Left renal cortex interstitium (tissue), 4 donors: Measurements from ENCODE around the gene AGRN. TPM values are rescaled to one million over a fixed set of nuclear protein-coding genes. Genes with fewer than 3 reads are reported as not detected.
"Not testable (repeated sequence)": the region's sequence is repeated elsewhere in the genome, so short reads cannot be mapped to it uniquely, and the experiment has no call there.

Experiments
- DNase-seq, 4 donors: peaks; one replicate each; pipeline ENCODE4 v3.0.0-alpha.2; 2013; ENCODE audit warnings: low read depth in 4 of 4, low spot score in 2 of 4, missing footprints in 1 of 4
- polyA plus RNA-seq, 4 donors: library from polyadenylated mRNA; unstranded; fragments of 120-200 nt; gene quantifications; one replicate each; pipeline ENCODE4 v1.2.1, GENCODE V29; 2013; ENCODE audit not compliant: insufficient read length in 4 of 4

Gene AGRN
- polyA plus RNA-seq = 100 to 1,000 TPM; 176 to 318 (median 282) TPM

- no peak for DNase-seq
Observed at GRCh38 chr1:1020000-1020404, at the start of gene AGRN. Gene AGRN (plus strand): TSS chr1:1020120. CDS start chr1:1020173, 53 bp downstream.

- DNase-seq = no peak
Observed at GRCh38 chr1:970242-970972, 49.5 kb upstream of the AGRN start.

- DNase-seq = no peak
Observed at GRCh38 chr1:970973-971730, 48.8 kb upstream of the AGRN start.

- no peak for DNase-seq
Observed at GRCh38 chr1:971751-972506, 48.0 kb upstream of the AGRN start.

- no peak for DNase-seq
Observed at GRCh38 chr1:972726-973458, 47.0 kb upstream of the AGRN start.

- no peak for DNase-seq
Observed at GRCh38 chr1:973459-974292, 46.2 kb upstream of the AGRN start.

GRCh38 chr1:974293-974640 lies 45.7 kb upstream of the AGRN start:
- DNase-seq = no peak

- DNase-seq = no peak
Observed at GRCh38 chr1:974687-975328, 45.1 kb upstream of the AGRN start.

- DNase-seq = no peak
Observed at GRCh38 chr1:975365-975764, 44.6 kb upstream of the AGRN start.

GRCh38 chr1:975896-976683 lies 43.8 kb upstream of the AGRN start:
- no peak for DNase-seq

- not testable (repeated sequence) for DNase-seq
Observed at GRCh38 chr1:976791-977190, 43.1 kb upstream of the AGRN start.

- DNase-seq = no peak
Observed at GRCh38 chr1:978069-978834, 41.7 kb upstream of the AGRN start.

GRCh38 chr1:978835-979743 lies 40.8 kb upstream of the AGRN start:
- DNase-seq = no peak

GRCh38 chr1:979744-980072 lies 40.2 kb upstream of the AGRN start:
- DNase-seq = no peak

- no peak for DNase-seq
Observed at GRCh38 chr1:980137-980571, 39.8 kb upstream of the AGRN start.

- DNase-seq = no peak
Observed at GRCh38 chr1:980602-981395, 39.1 kb upstream of the AGRN start.
